KOPT-K1 (cell line): ENCODE results near the gene SPRTN.
"Not testable (repeated sequence)": the region's sequence is repeated elsewhere in the genome, so short reads cannot be mapped to it uniquely, and the experiment has no call there.

Source experiments
- H3K27ac ChIP-seq: fragments of 200-600 bp; sonication (generic); 2 replicates; pipeline ENCODE4 v1.5.1; 2016; ENCODE audit warnings: antibody characterized with exemption, mild to moderate bottlenecking, low read depth, low read length; ENCODE audit not compliant: poor library complexity, severe bottlenecking
- H3K36me3 ChIP-seq: fragments of 200-600 bp; sonication (generic); 2 replicates; pipeline ENCODE4 v1.5.1; 2017; ENCODE audit warnings: antibody characterized with exemption, mild to moderate bottlenecking, low read length, moderate library complexity; ENCODE audit not compliant: insufficient read depth
- H3K9me3 ChIP-seq: fragments of 200-600 bp; sonication (generic); 2 replicates; pipeline ENCODE4 v1.5.1; 2017; ENCODE audit warnings: antibody characterized with exemption, low read length, mild to moderate bottlenecking; ENCODE audit not compliant: insufficient read depth, poor library complexity, severe bottlenecking

SPRTN gene

DNA sequence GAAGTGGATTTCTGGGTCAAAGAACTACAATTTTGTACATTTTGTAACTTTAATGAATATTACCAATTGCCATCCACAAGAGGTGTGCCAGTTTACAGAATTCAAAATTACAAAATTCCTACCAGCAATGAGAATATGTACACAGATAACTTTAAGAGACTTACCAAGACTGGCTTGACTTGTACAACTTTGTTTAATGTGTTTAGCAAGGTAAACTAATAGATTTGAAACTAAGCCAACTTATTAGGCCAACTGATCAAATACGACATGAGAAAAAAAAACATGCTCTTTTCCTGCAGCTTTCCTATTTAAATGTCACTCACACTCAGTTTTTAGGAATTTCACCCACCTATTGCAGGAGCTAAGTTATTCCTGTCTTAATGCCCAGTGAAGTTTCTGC, 11.8 kb upstream of the SPRTN start:
- Histone ChIP-seq H3K27ac (no peak overlapping the region), H3K9me3 (no peaks in the 10 kb centered on the region), H3K36me3 (no peaks in the 10 kb centered on the region)

DNA sequence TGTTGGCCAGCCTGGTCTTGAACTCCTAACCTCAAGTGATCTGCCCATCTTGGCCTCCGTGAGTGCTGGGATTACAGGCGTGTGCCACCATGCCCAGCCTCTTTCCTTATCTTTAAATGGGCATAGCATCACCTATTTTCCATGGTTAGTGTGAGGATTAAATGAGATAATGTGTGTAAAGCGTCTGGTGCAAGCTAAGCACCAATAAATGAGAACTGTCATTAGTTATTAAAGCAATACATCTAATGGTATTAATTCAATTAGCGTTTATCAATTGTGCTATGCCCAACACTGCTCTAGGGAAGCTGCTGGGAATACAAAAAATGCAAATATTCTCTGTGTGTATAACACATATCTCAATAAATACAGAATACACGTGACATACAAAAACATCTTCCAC, 10.5 kb upstream of the SPRTN start:
- Histone ChIP-seq H3K27ac (no peak overlapping the region), H3K36me3 (no peaks in the 10 kb centered on the region), H3K9me3 (no peaks in the 10 kb centered on the region)

DNA sequence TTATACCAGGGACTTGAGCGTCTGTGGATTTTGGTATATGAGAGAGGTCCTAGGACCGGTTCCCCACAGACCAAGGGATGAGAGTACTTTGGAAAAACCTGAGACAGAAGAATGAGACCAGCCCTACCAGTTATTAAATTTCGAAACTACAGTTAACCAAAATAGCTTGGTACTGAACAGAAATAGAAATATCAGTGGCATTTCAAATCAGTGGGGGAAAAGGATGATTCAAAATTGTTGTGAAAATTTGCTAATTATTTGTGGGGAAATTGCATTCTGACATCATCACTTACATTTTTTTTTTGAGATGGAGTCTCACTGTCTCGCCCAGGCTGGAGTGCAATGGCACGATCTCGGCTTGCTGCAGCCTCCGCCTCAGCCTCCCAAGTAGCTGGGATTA, 8.6 kb upstream of the SPRTN start:
- no peak overlapping the region for H3K27ac ChIP-seq

DNA sequence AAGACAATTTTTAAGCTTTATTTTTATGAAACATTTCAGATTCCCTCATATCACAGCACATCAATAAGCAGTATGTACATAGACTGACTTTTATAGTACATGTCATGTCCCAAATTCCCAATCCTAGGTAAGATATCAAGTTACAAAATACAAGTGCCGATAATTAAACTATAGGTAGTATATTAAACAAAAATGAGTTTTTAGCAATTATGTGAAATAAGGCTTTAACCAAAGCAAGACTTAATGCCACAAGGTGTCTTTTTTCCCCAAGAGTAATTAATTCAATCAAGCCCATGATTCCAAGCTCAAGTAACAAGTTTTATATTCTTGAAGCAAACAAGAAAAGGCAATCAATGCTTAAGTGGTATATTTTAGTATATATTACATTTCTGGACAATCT, 5.3 kb upstream of the SPRTN start:
- peaks cover 24% of the 10 kb centered on the region for H3K36me3 ChIP-seq
- H3K27ac ChIP-seq, result no peak overlapping the region

More for the DNA sequence above, 8.6 kb upstream of the SPRTN start:
- Histone ChIP-seq H3K36me3 (peaks cover 12% of the 10 kb centered on the region), H3K9me3 (no peaks in the 10 kb centered on the region)

DNA sequence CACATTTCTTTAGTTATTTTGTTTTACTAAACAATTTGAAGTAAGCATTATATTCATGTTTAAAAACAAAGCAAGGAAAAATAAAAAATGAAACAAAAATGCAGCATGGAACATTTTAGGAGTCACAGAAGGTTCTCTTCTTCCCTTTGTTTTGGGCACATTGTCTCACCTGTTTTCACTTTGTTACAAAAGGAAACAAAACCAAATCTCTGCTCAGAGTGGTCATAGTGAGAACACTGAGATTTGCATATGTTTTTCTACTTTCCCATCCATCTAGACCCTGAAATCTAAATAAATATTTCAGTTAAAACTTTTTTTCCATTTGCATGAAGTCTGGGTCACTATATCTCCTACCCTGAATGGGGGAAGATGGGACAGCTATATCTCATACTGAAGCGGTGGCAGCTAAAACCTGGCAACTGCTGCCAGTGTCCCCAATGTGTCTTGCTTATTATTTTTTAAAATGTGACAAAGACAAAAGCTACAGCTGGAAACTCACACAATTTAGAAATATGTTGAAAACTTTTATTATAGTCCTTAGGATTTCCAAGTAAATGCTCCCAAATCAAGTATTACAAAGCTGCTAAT, 3.9 kb upstream of the SPRTN start:
- peaks cover 24% of the 10 kb centered on the region for H3K36me3 ChIP-seq

More for the DNA sequence above, 5.3 kb upstream of the SPRTN start:
- H3K9me3 ChIP-seq, result no peaks in the 10 kb centered on the region

DNA sequence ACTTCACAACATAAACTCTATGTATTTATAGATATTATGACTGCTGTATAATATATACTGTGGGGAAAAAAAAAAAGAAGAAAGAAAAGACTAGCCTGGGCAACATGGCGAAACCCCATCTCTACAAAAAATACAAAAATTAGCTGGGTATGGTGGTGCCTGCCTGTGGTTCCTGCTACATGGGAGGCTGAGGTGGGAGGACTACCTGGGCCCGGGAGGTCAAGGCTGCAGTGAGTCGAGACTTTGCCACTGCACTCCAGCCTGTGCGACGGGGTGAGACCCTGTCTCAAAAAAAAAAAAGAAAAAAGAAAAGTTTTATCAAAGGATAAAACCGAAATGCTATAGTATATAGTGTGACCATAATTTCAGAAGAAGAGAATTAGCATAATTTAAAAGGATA, 3.1 kb upstream of the SPRTN start:
- no peaks in the 10 kb centered on the region for H3K9me3 ChIP-seq
- no peak overlapping the region for H3K27ac ChIP-seq
- peaks cover 24% of the 10 kb centered on the region for H3K36me3 ChIP-seq

More for the DNA sequence above, 3.9 kb upstream of the SPRTN start:
- no peak overlapping the region for H3K27ac ChIP-seq
- no peaks in the 10 kb centered on the region for H3K9me3 ChIP-seq

DNA sequence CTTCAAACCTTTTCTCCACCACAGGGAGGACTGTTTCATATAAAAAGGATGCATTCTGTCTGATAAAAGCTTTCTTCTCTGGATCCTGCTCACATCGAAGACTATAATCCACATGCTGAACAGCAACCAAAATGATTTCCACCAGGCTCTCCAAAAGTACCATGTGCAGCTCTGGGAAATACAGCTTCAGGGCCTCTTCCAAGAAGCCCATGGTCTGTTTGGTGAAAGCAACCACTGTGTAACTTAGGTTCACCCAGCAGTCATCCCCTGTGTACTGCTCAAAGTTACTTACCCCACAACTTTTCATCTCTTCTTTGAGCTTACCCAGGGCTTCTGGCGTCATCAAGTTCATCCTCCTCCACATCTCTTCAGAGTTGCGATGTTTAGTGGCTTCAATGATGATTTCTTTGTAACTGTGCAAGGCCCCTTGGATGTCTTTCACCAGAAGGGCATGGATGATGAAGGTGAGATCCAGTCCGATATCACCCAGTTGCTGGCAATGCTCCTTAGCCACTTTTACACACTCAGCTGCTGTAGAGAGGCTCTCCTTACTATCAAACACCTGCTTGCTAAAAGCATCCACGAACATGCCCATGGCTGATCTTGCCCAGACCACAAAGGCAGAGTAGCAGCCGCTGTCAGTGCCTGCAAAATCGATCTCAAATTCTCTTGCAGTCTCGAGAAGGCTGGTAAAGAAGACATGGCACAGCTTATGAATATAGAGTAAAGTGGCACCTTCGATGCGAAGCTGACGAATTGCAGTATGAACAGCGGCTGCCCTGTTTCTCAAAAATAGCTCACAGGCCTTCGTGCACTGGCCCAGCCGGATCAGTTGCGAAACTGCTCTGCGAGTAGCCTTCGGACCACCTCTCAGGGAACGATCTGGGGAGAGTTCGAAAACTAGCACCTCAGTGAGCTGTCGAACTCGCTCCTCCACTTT, 2.2 kb upstream of the SPRTN start:
- peaks cover 33% of the 10 kb centered on the region for H3K36me3 ChIP-seq
- no peaks in the 10 kb centered on the region for H3K9me3 ChIP-seq
- H3K27ac ChIP-seq, result peak overlapping the region; percentile 80

DNA sequence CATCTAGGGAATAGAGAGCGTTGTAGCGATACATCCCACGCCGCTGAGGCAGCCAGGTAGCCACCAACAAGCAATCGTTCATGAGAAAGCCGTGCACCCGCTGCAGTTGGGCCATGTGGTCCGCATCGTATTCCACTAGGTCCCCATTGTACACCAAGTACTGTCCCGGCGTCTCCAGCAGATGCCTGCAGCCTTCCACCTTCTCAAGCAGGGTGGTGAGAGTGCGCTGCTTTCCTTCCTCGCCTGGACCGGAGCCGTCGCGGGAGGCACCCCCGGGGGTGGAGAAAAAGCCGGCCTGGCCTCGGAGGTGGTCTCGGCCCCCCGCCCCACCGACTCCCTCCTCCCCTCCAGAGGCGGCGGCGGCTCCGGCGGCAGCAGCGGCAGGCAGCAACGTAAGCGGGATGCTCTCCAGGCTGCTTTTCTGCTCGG, 1.0 kb upstream of the SPRTN start:
- H3K27ac ChIP-seq, result peak overlapping the region; percentile 80

DNA sequence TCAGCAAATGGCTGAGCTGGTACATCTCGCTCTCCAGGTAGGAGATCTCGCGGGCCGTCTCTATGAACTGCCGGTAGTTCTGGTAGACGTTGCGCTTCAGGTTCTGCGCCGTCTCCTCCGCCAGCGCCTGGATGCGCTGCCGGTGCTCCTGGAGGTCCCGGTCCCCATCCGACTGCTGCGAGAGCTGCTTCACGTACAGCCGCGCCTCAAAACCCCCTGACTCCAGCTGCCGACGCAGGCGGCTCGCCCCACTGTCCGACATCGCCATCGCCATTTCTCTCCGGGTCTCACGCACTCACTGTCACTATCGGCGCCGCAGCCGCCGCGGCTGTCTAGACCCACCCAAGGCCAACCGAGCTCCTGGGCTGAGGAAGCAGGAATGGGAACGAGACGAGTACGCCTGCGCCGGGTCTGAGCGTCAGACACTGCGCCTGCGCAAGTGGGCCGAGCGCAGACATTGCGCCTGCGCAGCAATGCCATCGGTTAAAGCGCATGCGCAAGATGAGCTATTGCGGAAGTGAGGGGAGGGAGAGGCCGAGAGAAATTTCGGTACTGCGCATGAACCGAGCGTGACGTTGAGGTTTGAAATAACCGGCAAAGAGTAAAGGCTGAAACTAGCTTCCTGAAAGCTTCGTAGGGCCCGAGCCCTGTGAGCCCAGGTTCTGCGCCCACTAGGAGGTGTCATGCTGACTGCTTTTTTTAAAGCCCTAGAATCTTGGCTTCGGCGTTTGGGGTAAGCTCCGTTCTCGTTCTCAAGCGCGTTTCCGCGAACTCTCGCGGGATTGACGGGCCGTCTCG, 422 bp upstream of the SPRTN start, which contains the start of gene EXOC8:
Gene EXOC8, minus strand, starts transcription at position 381 of the 798 bp plus-strand sequence. Its CDS starts 107 bp downstream, at position 274.
- Histone ChIP-seq H3K36me3 (peaks cover 49% of the 10 kb centered on the region), H3K27ac (peak within 1 kb of the TSS; percentile 80), H3K9me3 (no peaks in the 10 kb centered on the region)

More for the DNA sequence above, 1.0 kb upstream of the SPRTN start:
- Histone ChIP-seq H3K9me3 (no peaks in the 10 kb centered on the region), H3K36me3 (peaks cover 44% of the 10 kb centered on the region)

DNA sequence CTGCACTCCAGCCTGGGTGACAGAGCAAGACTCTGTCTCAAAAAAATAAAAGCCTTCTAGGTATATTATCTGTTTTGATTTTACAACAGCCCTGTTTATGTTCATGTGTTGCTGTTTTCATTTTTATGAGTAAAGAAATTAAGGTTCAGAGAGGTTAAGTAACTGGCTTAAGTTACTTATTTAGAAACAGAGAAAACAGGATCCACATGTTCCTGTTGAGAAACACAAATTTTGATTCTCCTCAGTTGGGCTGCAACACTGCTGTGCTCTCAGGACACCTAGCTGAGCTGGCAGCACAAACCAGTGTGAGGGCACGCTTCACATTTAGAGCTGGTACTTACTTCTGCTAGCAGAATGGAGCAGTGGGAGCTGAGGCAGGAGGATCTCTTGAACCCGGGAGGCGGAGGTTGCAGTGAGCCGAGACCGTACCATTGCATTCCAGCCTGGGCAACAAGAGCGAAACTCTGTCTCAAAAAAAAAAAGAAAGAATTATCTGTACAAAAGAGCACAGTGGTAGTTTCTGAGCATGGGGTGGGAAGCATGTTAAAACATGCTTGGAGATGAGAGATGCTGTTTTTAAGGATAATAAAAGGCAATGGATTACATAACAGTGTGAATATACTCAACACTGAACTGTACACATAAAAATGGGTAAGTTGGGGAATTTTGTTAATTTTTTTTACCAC, 2.4 kb downstream of the SPRTN start:
- H3K36me3 ChIP-seq, result peaks cover 57% of the 10 kb centered on the region
- H3K9me3 ChIP-seq, result no peaks in the 10 kb centered on the region
- H3K27ac ChIP-seq, result no peak overlapping the region

DNA sequence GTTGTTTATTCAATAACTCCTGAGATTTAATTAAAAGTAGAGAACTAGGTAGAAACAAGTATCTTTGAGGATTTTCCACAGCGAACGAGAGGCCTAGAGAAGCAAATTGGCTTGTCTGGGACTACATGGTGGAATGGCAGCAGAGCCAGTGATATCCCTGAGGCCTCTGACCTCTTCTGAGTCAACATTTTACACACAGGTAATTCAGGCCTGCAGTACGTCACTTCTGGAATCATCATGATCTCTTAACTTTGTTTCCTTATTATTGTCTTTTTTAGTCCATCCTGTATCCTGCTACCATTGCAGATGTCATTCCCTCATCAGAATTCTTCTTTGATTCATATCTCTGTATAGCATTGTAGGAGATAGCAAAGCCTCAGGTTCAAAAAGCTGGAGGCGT, 9.9 kb downstream of the SPRTN start:
- H3K36me3 ChIP-seq, result peaks cover 88% of the 10 kb centered on the region
- H3K9me3 ChIP-seq, result no peaks in the 10 kb centered on the region
- no peak overlapping the region for H3K27ac ChIP-seq

DNA sequence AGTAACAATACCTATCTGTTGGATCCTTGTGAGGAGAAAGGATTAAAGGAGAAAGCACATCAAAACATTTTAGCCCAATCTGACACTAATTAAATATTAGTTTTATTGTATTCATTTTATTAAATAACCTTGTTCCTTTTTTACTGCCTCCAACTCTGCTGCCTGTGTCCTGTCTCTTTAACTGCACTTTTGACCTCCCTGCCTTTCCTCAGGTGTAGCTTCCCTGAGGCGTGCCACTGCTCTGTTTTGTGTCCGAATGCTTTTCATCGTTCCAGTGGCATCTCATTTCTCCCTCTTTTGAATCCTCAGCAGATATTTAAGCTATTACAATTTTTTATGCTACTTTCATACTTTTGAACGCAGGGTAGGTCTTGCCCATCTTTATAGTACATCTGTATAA, 10.3 kb downstream of the SPRTN start:
- H3K9me3 ChIP-seq, result no peaks in the 10 kb centered on the region
- H3K27ac ChIP-seq, result no peak overlapping the region
- peaks cover 88% of the 10 kb centered on the region for H3K36me3 ChIP-seq

DNA sequence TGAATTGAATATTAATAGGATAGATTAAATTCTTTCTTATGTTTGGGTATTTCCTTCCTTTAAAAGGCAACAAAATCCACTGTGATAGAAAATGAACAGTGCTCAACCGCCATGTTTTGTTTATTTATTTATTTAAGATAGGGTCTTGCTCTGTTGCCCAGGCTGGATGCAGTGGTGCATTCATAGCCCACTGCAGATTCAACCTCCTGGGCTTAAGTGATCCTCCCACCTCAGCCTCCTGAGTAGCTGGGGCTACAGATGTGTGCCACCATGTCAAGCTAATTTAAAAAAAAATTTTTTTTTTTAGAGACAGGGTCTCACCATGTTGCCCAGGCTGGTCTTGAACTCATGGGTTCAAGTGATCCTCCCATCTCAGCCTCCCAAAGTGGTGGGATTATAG, 10.8 kb downstream of the SPRTN start:
- not testable (repeated sequence) for H3K27ac ChIP-seq, H3K9me3 ChIP-seq
- peaks cover 86% of the 10 kb centered on the region for H3K36me3 ChIP-seq

DNA sequence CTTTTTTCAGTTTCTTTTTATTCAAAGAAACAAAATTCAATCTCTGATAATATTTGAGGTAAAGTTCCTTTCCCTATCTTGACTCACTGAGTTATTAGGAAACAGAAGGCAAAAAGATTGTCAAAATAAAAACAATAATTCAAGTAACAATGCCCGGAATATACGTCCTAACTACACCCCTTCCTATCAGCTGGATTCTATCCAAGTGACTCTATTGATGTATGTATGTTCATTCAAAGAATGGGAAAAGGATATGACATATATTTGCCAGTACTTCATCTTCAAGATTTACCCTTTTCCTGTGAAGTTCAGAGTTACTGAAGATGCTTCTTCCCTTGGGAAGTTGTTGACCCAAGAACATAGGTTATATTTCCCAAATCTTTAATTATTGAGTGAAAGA, 13.7 kb downstream of the SPRTN start:
- Histone ChIP-seq H3K36me3 (peaks cover 75% of the 10 kb centered on the region), H3K27ac (no peak overlapping the region), H3K9me3 (no peaks in the 10 kb centered on the region)
